Measurements from ENCODE around the gene PRDM4.

DNA sequence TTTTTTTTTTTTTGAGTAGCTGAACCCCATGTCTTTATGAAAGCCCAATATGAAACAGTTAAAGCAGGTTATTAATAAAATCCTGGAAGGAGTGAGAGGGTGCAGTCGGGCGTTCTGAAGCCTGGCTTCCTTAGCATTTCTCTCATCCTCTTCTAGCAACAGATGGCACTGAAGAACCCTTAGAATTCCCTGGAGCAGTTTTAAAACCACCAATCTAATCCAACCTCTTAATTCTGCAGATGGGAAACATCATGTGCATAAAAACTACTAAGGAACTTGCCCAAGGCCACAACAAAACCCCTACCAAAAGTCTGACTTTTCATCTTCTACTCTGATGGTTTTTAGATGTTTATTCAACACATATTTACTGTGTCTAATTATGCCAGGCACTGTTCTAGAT lies 25.2 kb downstream of the PRDM4 start:
- TF ChIP-seq, protein P1, sequence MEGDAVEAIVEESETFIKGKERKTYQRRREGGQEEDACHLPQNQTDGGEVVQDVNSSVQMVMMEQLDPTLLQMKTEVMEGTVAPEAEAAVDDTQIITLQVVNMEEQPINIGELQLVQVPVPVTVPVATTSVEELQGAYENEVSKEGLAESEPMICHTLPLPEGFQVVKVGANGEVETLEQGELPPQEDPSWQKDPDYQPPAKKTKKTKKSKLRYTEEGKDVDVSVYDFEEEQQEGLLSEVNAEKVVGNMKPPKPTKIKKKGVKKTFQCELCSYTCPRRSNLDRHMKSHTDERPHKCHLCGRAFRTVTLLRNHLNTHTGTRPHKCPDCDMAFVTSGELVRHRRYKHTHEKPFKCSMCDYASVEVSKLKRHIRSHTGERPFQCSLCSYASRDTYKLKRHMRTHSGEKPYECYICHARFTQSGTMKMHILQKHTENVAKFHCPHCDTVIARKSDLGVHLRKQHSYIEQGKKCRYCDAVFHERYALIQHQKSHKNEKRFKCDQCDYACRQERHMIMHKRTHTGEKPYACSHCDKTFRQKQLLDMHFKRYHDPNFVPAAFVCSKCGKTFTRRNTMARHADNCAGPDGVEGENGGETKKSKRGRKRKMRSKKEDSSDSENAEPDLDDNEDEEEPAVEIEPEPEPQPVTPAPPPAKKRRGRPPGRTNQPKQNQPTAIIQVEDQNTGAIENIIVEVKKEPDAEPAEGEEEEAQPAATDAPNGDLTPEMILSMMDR (IDR thresholded peaks at IDR 0.05; ENCODE audit: low read length): no peak
- no peak for TF ChIP-seq EZH2 (IDR thresholded peaks at IDR 0.05; ENCODE audit: borderline replicate concordance, low read length)

All from OCI-LY1 (cell line).